G401 (cell line): ENCODE measurements around the gene WDR86. TPM values are rescaled to one million over a fixed set of nuclear protein-coding genes. Genes with fewer than 3 reads are reported as not detected.

ENCODE experiments used
- DNase-seq: peaks from one replicate; pipeline ENCODE4 v3.0.0-alpha.2; 2015; ENCODE audit warnings: low spot score
- in situ Hi-C: cut with HindIII; loops from 2 replicates; pipeline ENCODE4 v1.10.0; 2016; ENCODE audit warnings: low sequenced_read_pairs, mixed read lengths
- total RNA-seq: library from RNA; depleted of rRNA; stranded (reverse); fragments of >200 nt; shearing (Covaris generic); gene quantifications from 2 replicates; pipeline ENCODE4 v1.2.3, GENCODE V29; 2014; rRNA removed

WDR86 gene
- total RNA-seq, 1 experiment from 2014 or later = 10.2 TPM

DNA sequence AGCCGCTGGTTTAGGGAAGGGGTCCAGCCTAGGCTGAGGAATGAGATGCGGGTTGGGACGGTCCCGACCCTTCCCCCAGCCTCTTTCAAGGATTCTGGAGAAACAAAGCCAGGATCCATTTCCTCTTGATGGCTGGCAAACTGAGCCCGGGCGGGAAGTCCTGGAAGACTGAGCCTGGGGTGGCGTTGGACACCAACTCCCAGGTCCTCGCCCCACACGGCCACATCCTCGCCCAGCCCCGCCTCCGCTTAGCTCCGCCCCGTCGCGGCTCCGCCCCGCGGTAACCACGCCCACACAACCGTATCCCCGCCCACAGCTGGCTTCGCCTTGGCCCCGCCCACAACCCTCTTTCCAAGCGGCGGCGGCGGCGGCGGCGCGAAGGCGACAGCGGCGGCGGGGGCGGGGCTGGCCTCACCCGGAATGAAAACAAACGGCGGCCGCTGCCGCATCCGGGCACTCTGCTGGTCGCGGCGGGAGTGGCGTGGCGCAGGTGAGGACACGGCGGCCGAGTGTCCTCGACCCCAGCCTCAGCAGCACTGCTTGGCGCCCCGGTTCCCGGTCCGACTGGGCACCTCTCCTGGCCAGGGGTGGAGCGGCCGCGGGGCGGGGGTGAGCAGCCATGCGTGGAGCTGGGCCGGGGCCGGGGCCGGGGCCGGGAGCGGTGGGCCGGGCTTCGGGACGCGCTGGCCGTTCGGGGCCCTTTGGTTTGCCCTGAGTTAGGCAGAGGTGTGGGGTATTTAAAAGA, 68.3 kb downstream of the WDR86 start, which contains the start of gene NUB1:
NUB1 (plus strand) TSS at position 456 of the 745 bp plus-strand sequence. CDS start 3,538 bp downstream, outside the sequence.
- in situ Hi-C loops = no loop called here
- DNase-seq = peak; percentile 92

DNA sequence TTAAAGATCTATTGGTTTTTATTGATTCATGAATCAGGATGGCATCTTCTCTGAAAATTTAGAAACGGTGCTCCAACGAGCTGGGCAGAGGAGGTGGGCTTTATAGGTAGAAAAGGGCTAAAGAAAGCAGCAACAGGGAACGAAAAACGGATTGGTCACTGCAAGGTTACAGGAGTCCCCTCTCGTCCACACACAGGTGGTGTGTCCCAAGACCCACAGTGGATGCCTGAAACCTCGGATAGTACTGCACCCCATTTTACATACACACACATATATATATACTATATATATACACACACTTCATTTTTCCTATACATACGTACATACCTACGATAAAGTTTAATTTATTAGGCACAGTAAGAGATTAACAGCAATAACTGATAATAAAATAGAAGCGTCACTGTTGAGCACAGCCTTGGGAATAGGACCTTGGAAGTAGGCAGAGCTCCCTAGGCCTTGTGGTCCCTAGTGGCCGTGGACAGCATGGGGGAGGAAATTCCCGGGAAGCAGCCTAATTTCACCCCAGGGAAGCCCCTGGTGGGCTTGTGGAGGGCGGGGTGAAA, 69.0 kb downstream of the WDR86 start:
- DNase-seq = peak; percentile 11
- in situ Hi-C loops = no loop called here

DNA sequence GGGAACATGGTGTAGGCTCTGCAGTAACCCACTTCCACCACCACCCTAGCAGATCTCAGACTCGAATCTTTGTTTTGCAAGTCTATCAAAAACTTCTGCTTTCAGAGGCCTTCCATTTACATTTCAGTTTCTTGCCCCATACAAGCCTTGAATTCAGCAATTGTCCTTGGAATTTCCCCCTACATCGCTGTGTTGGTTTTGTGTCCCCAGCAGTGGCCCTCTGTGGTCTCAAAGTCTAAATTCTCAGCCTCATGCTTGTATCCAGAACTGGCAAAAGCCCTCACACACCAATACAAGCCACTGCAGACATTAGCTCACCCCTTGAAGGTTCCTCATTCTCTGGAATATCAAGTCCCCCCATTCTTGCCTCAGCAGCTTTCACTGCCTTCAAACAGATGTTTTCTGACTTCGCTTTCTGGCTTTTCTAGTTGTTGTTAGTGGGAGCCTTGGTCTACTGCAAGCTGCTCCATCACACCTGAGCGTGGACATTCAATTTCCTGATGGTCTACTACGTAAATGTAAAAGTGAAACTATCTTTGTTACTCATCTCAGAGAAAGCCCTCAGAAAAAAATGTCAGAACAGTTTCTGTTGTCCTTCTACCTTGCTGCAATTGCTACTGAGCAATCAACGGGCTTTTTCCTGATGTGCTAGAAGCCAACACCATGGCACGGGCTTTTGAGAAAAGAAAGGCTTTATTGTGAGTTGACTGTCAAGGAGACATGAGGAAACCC, 70.0 kb downstream of the WDR86 start:
- DNase-seq = peak; percentile 23
- in situ Hi-C loops = no loop called here

DNA sequence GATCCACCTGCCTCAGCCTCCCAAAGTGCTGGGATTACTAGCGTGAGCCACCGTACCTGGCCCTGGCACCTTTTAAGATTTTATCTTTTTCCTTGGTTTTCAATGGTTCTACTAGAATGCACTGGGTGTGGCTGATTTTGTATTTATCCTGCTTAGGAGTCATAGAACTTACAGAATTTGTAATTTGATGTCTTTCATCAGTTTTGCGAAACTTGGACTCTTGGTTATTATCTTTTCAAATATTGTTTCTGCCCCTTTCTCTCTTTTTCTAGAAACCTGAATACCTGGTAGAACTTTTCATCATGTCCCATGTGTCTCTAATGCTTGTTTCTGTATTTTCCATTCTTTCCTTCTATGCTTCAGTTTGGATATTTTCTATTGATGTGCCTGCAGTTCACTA, 71.0 kb downstream of the WDR86 start:
- in situ Hi-C loops = no loop called here

DNA sequence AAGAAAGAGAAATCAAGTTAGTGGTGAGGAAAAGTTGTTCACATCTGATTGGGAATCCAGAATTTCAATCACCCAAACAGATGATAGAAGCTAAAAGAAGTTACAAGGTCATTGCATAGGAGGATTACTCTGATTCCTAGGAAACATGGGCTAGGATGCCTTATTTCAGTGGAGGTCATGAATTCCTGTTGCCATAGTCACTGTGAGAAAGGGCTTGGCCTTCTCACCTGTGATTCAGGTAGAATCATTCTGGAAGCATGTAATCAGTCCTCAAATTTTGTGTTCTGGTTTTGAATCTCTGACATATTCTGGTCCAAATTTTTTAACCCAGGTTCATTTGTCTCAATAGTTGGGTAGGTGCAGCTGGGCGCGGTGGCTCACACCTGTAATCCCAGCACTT, 72.5 kb downstream of the WDR86 start:
- no peak for DNase-seq
- in situ Hi-C loops = no loop called here

More for the DNA sequence above, 71.0 kb downstream of the WDR86 start:
- DNase-seq = no peak

DNA sequence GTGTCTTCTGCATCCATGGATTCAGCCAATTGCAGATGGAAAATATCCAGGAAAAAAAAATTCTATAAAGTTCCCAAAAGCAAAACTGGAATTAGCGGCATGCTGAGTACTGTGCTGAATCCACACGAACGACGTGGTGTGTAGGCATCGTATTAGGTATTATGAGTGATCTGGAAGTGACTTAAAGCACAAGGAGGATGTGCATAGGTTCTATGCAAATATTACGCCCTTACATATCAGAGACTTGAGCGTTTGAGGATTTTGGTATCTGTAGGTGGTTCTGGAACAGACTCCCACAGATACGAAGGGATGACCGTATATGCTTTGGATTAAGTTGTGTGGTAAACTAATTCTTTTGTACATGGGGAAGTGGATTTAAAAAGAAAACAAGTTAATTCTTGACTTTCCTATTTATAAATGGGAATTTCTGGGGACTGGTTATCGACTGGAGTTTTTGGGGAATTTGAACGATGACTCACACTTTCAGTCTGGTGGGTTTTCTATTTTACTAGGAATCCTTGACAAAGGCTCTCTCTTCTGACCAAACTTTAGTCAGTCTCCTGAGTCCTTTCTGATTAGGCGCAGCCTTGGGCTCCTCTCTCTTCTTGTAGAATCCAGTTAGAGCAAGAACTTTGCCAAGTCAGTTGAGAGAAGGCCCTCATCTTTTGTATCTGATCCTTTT, 73.7 kb downstream of the WDR86 start:
- in situ Hi-C loops = no loop called here
- DNase-seq = no peak

DNA sequence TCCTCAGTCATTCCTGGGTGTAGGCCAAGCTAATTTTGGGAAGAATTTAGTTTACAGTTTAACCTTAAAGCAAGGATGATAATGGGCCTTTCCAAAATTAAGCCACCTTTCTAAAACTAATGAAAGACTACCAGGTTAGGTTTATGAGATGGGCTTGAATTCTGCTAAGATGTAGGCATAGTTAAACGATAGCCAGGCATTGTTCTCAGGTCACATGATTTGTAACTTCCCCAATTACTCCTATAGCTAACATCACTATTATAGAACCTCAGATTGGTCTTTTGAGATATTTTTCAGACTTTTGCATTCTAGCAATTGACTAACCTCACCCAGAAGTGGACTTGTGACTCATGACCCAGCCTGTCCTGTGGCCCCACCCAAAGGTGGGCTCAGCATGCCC, 75.2 kb downstream of the WDR86 start:
- in situ Hi-C loops = no loop called here
- no peak for DNase-seq

Other genes starting within 250 kb of the WDR86 start
- gene GBX1, start 242.3 kb downstream of the WDR86 start, total RNA-seq = 0.37 TPM in 1 of 2 replicates, not detected in the other
- not detected in 2 replicates for gene ASB10, start 222.8 kb downstream of the WDR86 start, total RNA-seq
- not detected in 2 replicates for gene H2BK1, start 199.6 kb downstream of the WDR86 start, total RNA-seq
- gene ABCF2, start 182.8 kb downstream of the WDR86 start, total RNA-seq = 63.0 and 99.0 TPM in 2 replicates
- gene CHPF2, start 177.6 kb downstream of the WDR86 start, total RNA-seq = 22.3 and 31.1 TPM in 2 replicates
- gene SMARCD3, start 161.3 kb downstream of the WDR86 start, total RNA-seq = 65.7 and 68.2 TPM in 2 replicates
- 41.8 and 59.0 TPM in 2 replicates for gene NUB1, start 68.2 kb downstream of the WDR86 start, total RNA-seq
- gene CRYGN, start 30.1 kb upstream of the WDR86 start, total RNA-seq = not detected in 2 replicates
- gene RHEB, start 109.9 kb upstream of the WDR86 start, total RNA-seq = 127 and 156 TPM in 2 replicates